Measurements from ENCODE around the gene POU3F1. TPM values are rescaled to one million over a fixed set of nuclear protein-coding genes. Genes with fewer than 3 reads are reported as not detected.

Gene POU3F1
- total and polyA plus RNA-seq, 10 of the 15 experiments (the other 5 are each of a cell fraction or from before 2014, with no cell fraction given) = 0.04 to 0.53 (median 0.10) TPM; not detected in 3

DNA sequence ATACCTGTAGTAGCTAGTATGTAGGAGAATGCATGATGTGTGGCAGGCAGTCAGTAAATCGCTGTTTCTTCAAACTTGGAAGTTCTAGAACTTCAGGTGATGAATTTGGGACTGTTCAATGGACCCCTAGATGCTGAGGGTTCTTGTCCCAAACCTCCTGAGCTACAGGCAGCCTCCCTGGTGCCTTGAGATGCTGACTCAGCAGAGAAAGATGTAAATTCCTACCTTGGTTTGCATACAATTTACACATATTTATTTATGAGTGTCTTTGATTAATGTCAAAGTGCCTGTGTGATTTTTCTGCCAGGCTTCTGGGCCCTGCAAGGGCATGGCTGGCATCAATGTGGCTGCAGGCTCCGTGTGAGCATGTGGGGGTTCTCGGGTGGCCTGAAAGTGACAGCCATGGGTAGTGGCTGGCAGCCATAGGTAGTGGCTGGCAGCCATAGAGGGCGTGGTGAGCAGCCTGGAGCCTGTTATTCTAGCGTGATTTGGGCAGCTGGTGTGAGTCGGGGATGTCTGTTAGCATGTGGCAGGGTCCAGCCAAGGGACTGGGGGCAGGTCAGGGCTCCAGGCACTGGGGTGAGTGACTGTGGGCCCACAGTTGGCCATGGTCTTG, 13.2 kb upstream of the POU3F1 start (continued):
- TF ChIP-seq BCL3 (IDR thresholded peaks at IDR 0.05; ENCODE audit: borderline replicate concordance, insufficient read depth, low read depth, low read length, poor library complexity, severe bottlenecking) (no peak), E4F1 (IDR thresholded peaks at IDR 0.05; ENCODE audit: borderline replicate concordance, partially characterized antibody) (no peak)

DNA sequence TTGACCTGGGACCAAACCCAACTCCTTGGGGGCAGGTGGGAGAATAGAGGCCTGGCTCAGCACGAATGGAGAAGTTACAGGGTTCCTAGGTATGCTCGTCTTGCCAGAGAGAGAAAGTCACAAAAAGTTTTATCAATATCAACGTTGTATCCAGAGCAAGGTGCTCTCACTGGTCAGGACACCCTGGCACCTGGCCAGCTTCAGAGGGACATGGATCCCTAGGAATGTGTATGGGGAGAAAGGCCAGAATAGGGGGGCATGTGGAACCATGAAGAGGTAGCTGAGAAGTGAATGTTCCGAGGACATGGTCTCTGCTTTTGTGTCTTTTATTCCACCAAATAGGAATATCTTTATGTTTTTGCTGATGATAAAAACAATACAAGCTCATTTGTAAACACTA, 9.4 kb upstream of the POU3F1 start:
- no peak overlapping the region for H3K9ac ChIP-seq (ENCODE audit: control insufficient read depth, insufficient read depth, low read length)
- H3K27ac ChIP-seq (ENCODE audit: control insufficient read depth, insufficient read depth) = no peak overlapping the region
- no peaks in the 10 kb centered on the region for H3K36me3 ChIP-seq (ENCODE audit: control insufficient read depth in 2 of 2, insufficient read depth in 2 of 2, low read length in 1 of 2)
- ChIA-PET SMC1A (ENCODE audit: uncharacterized antibody, unreplicated experiment) (interaction anchor here (0.8 to 23.8 kb wide), 4 partner anchors 7 to 98 kb away, joined by 3 to 316 read pairs (median 6); no protein-coding TSS in a partner anchor), POLR2A (interaction anchor here (0.8 to 1.2 kb wide), 2 partner anchors 11 to 16 kb away, joined by 3 to 4 read pairs; no protein-coding TSS in a partner anchor), RAD21 (ENCODE audit: unreplicated experiment) (interaction anchor here (0.7 to 8.9 kb wide), 2 partner anchors 13 to 15 kb away, joined by 4 to 73 read pairs; no protein-coding TSS in a partner anchor), CTCF (interaction anchor here (1.3 to 4.1 kb wide), 4 partner anchors 8 to 37 kb away, joined by 4 to 35 read pairs (median 4); no protein-coding TSS in a partner anchor)
- in situ Hi-C loops (cut with MboI) = no loop called here
- intact Hi-C loops (cut with micrococcal nuclease; ENCODE audit: unreplicated experiment) = no loop called here
- no peak overlapping the region for H3K4me2 ChIP-seq (ENCODE audit: control insufficient read depth, insufficient read depth)
- no peaks in the 10 kb centered on the region for H4K20me1 ChIP-seq (ENCODE audit: control insufficient read depth, insufficient read depth)
- no peak overlapping the region for H2AFZ ChIP-seq (ENCODE audit: control insufficient read depth, low read depth, low read length)
- no peaks in the 10 kb centered on the region for H3K79me2 ChIP-seq (ENCODE audit: control insufficient read depth, insufficient read depth, low read length)
- DNase-seq (ENCODE audit: low read depth, low spot score) (no peak), ATAC-seq (no peak), FAIRE-seq (no peak)
- no TSS peak for BruUV-seq (replicated peaks)
- peaks cover 18% of the 10 kb centered on the region for H3K4me1 ChIP-seq (ENCODE audit: control insufficient read depth, insufficient read depth, low read length)
- H3K4me3 ChIP-seq = no peak overlapping the region
- H3K27me3 ChIP-seq (replicated peaks in 1 of 2; ENCODE audit: control insufficient read depth in 2 of 2, insufficient read depth in 2 of 2, low read length in 1 of 2) = no peaks in the 10 kb centered on the region
- 45% methylated on average over 4 of the region's 4 CpGs for WGBS (ENCODE audit: insufficient coverage, insufficient replicate concordance, low lambda C conversion rate, missing lambda C conversion rate)
- TF ChIP-seq, protein P1, sequence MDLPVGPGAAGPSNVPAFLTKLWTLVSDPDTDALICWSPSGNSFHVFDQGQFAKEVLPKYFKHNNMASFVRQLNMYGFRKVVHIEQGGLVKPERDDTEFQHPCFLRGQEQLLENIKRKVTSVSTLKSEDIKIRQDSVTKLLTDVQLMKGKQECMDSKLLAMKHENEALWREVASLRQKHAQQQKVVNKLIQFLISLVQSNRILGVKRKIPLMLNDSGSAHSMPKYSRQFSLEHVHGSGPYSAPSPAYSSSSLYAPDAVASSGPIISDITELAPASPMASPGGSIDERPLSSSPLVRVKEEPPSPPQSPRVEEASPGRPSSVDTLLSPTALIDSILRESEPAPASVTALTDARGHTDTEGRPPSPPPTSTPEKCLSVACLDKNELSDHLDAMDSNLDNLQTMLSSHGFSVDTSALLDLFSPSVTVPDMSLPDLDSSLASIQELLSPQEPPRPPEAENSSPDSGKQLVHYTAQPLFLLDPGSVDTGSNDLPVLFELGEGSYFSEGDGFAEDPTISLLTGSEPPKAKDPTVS (IDR thresholded peaks at IDR 0.05; ENCODE audit: low read depth, low read length) = no peak
- no peak for TF ChIP-seq FOXM1 (IDR thresholded peaks at IDR 0.05; ENCODE audit: low read depth, low read length)
- H3K9me3 ChIP-seq (replicated peaks; ENCODE audit: control insufficient read depth, insufficient read depth, low read length) = no peaks in the 10 kb centered on the region

Measured in GM12878 (cell line).